ENCODE results near the gene DHTKD1. TPM values are rescaled to one million over a fixed set of nuclear protein-coding genes. Genes with fewer than 3 reads are reported as not detected.

DHTKD1 gene
- total RNA-seq, 1 donor, result 29.3 TPM

- no peak overlapping the region for H2AFZ ChIP-seq (ENCODE audit: low read length)
- no peak overlapping the region for H3K4me2 ChIP-seq (ENCODE audit: insufficient read depth, low read length)
- H3K27ac ChIP-seq (ENCODE audit: low read depth, low read length), result no peak overlapping the region
- H3K4me1 ChIP-seq (ENCODE audit: insufficient read depth, low read length), result peaks cover 15% of the 10 kb centered on the region
- TF ChIP-seq CTCF (IDR thresholded peaks at IDR 0.05; ENCODE audit: extremely low read depth, low read depth, low read length), result no peak
- no peaks in the 10 kb centered on the region for H4K20me1 ChIP-seq (ENCODE audit: insufficient read depth, low read length)
- H3K79me2 ChIP-seq (ENCODE audit: insufficient read depth, low read length), result no peaks in the 10 kb centered on the region
- H3K36me3 ChIP-seq (ENCODE audit: insufficient read depth, low read length), result no peaks in the 10 kb centered on the region
- no peak overlapping the region for H3K4me3 ChIP-seq (ENCODE audit: insufficient read depth, low read length)
- DNase-seq (ENCODE audit: insufficient read length, low spot score, missing footprints), result no peak
- no peaks in the 10 kb centered on the region for H3K9me3 ChIP-seq (ENCODE audit: low read depth, low read length)
- H3K27me3 ChIP-seq (ENCODE audit: insufficient read depth, low read length), result no peaks in the 10 kb centered on the region
These were observed 13.0 kb upstream of the DHTKD1 start for GRCh38 chr10:12055732-12056131.

GRCh38 chr10:12056748-12057147 is 12.0 kb upstream of the DHTKD1 start:
- H3K9me3 ChIP-seq (ENCODE audit: low read depth, low read length), result no peaks in the 10 kb centered on the region
- H3K27ac ChIP-seq (ENCODE audit: low read depth, low read length), result no peak overlapping the region
- H4K20me1 ChIP-seq (ENCODE audit: insufficient read depth, low read length), result no peaks in the 10 kb centered on the region
- no peaks in the 10 kb centered on the region for H3K79me2 ChIP-seq (ENCODE audit: insufficient read depth, low read length)
- TF ChIP-seq CTCF (IDR thresholded peaks at IDR 0.05; ENCODE audit: extremely low read depth, low read depth, low read length), result no peak
- no peaks in the 10 kb centered on the region for H3K27me3 ChIP-seq (ENCODE audit: insufficient read depth, low read length)
- no peaks in the 10 kb centered on the region for H3K36me3 ChIP-seq (ENCODE audit: insufficient read depth, low read length)
- H3K4me1 ChIP-seq (ENCODE audit: insufficient read depth, low read length), result peaks cover 15% of the 10 kb centered on the region
- H3K4me3 ChIP-seq (ENCODE audit: insufficient read depth, low read length), result no peak overlapping the region
- H3K4me2 ChIP-seq (ENCODE audit: insufficient read depth, low read length), result no peak overlapping the region
- no peak for DNase-seq (ENCODE audit: insufficient read length, low spot score, missing footprints)
- H2AFZ ChIP-seq (ENCODE audit: low read length), result peak overlapping the region; percentile 31

- H3K4me1 ChIP-seq (ENCODE audit: insufficient read depth, low read length), result no peaks in the 10 kb centered on the region
- no peaks in the 10 kb centered on the region for H3K36me3 ChIP-seq (ENCODE audit: insufficient read depth, low read length)
- H4K20me1 ChIP-seq (ENCODE audit: insufficient read depth, low read length), result no peaks in the 10 kb centered on the region
These were observed 7.6 kb upstream of the DHTKD1 start for GRCh38 chr10:12061124-12061523.

More at GRCh38 chr10:12061124-12061523, 7.6 kb upstream of the DHTKD1 start:
- H3K27ac ChIP-seq (ENCODE audit: low read depth, low read length), result no peak overlapping the region
- no peaks in the 10 kb centered on the region for H3K27me3 ChIP-seq (ENCODE audit: insufficient read depth, low read length)
- no peaks in the 10 kb centered on the region for H3K9me3 ChIP-seq (ENCODE audit: low read depth, low read length)
- no peak overlapping the region for H3K4me3 ChIP-seq (ENCODE audit: insufficient read depth, low read length)
- H3K4me2 ChIP-seq (ENCODE audit: insufficient read depth, low read length), result no peak overlapping the region
- H2AFZ ChIP-seq (ENCODE audit: low read length), result no peak overlapping the region
- no peak for TF ChIP-seq CTCF (IDR thresholded peaks at IDR 0.05; ENCODE audit: extremely low read depth, low read depth, low read length)
- no peak for DNase-seq (ENCODE audit: insufficient read length, low spot score, missing footprints)
- H3K79me2 ChIP-seq (ENCODE audit: insufficient read depth, low read length), result no peaks in the 10 kb centered on the region

Data from osteoblast (primary cell).